Stimulated activated CD8-positive, alpha-beta memory T cell treated with anti-CD3 and anti-CD28 coated beads, Interleukin-7, amount 100 ng/mL, for 4 hours (primary cell): ENCODE measurements around the gene RGS7.

Source experiments
- DNase-seq, 2 donors: peaks; one replicate each; pipeline ENCODE4 v3.0.0-alpha.2; 2020; ENCODE audit warnings: low read depth in 2 of 2

The RGS7 gene

GRCh38 chr1:241356519-241357365 is at the start of gene RGS7:
TSS of gene RGS7 (minus strand) at chr1:241357205.
- DNase-seq = no peak

GRCh38 chr1:241406421-241406820 is 49.4 kb upstream of the RGS7 start:
- DNase-seq = no peak

GRCh38 chr1:241401156-241401555 is 44.2 kb upstream of the RGS7 start:
- DNase-seq = no peak

DNA sequence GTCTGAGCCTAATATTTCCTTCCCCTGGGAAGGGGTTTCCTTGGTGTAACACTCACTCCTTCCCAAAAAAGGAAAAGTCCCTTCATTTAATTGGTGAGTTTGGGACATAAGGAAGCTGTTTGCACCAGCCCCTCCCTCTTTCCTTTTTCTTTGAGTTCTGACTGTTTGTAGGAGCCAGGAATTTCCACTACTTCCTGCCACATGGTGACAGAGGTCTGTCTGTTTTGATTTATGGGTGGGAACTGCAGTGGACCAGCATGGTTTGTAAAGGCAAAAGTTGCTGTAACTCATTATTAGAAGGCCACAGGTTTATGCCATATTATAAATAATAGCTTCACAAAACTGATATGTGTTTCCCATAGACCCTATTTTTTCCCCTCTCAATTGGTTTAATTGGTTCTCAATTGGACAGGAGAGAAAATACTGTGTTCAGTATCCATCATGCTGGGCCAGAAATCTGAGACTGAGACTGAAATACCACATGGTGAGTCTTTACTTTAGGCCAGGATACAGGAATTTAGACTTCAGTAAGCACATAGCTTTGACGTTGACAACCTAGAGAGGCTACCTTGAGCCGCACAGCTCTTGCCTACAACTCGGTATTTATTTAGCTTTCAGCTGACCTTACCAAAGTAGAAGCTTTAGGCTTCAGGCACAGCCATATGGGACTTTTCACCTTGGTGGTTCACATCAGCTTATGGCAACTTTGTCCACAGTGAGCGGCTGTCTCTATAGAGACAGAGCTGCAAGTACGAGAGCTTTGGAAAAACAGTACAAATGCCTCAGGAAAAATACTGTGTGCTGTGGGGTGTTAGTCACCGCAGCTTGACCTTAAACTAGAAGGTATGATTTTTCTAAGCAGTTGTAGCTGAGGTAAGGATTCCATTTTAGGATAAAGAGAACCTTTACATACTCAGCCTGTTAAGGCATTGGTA is 40.0 kb upstream of the RGS7 start:
- DNase-seq = no peak

GRCh38 chr1:241391926-241392710 is 35.1 kb upstream of the RGS7 start:
- no peak for DNase-seq

DNA sequence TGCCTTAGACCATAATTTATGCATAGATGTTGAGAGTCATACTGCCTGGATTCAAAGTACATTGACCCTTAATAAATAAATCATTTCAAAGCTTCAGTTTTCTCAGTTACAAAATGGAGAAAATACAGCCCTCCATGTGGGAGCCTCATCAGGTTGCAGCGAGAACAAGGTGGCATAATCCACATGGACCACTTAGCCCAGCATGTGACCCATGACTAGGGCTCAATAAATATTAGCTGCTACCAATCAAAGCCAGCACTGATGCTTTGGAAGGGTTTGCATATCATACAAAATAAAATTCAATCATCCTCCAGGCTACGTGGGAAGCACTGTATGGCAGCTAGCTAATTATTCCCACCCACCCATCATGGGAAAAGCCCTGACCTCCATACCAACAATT is 33.5 kb upstream of the RGS7 start:
- DNase-seq = no peak

DNA sequence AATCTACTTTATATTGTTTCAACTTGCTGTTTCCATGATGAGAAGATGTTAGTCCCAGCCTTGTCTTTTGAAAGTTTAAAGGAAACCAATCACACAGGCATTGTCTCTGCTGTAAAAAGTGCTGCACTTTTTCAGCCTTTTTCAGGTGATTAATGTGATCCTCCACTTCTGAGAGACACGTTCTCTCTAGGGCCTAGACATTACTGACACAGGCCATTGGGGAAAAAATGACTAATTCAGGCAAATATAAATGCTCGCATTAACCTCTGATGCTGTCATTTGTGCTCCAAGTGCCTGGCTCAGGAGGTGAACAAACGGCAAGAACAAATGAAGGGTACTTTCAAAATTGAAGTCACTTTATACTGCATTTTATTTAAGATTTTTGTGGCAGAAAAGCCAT is 32.4 kb upstream of the RGS7 start:
- DNase-seq = no peak

DNA sequence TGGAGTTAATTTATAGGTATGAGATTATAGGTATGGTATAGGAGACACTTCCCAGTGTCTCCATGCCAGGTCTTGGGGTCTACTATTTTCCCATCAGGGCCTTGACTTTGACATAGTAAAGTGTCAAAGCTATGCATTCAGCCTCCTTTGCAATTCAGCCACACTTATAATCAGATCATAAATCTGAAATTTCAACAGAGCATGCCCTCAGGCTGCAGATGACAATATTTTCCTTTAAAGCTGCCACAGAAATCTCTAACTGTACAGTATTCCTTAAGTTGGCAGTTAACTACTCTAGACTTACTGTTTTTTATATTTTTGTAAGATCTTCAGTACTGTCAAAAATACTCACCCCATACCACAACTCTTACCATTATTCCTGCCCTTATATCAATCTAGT is 30.2 kb upstream of the RGS7 start:
- DNase-seq = no peak

GRCh38 chr1:241376701-241377100 is 19.7 kb upstream of the RGS7 start:
- no peak for DNase-seq

GRCh38 chr1:241375886-241376285 is 18.9 kb upstream of the RGS7 start:
- no peak for DNase-seq

- no peak for DNase-seq
Measured at GRCh38 chr1:241366196-241366595, 9.2 kb upstream of the RGS7 start.

DNA sequence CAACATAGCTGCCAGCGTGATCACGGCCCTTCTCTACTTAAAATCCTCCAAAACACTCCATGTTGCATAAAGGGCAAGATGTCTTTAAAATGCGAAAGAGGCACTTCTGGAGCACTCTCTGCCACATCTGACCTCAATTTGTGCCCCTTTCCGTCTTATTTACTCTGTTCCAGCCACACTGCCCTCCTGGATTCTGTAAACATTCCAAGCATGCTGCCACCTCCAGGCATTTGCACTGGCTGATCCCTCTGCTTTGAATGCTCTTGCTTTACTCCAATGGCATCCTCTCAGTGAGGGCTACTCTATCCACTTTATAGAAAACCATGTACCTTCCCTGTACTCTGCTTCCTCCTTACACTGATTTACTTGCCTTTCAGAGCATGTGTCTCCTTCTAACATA is 5.3 kb upstream of the RGS7 start:
- DNase-seq = no peak

DNA sequence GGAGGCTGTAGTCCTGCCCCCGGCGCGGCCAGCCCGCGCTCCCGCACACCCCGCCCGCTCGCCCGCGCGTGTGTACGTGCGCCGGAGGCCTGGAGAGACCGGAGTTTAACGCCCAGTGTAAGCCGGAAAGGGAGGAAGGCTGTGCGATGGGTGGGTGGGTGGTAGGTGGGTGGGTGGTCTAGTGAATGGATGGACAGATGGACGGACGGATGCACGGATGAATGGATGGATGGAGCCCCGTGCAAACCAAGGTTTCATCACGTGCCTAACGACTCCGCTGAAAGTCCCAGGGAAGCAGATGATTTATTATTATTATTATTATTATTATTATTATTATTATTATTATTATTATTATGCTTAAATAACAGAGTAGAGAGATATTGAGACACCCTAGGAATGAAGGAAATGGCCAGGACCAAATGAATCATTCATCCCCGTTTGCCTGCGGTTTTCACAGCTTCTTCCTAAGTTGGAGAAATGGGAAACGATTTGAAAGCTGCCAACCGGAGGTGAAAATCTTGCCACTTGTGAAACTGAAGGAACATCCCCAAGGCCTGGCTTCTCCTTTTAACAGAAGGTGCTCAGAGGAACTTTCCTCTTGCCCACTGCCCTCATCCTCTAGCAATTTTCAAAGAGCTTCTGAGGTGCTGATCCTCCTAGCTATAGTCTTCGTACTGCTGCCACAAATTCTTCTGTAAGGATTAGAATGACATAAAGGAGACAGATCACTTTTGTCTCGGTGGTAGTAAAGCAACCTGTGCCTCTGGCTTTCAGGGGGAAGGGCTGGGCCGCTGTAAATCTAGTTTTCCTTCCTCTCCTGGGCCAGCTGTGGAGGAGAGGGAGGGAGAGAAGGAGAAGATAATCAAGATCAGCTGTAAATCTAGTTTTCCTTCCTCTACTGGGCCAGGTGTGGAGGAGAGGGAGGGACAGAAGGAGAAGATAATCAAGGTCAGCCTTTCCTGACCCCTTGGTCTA is 648 bp upstream of the RGS7 start:
- no peak for DNase-seq

DNA sequence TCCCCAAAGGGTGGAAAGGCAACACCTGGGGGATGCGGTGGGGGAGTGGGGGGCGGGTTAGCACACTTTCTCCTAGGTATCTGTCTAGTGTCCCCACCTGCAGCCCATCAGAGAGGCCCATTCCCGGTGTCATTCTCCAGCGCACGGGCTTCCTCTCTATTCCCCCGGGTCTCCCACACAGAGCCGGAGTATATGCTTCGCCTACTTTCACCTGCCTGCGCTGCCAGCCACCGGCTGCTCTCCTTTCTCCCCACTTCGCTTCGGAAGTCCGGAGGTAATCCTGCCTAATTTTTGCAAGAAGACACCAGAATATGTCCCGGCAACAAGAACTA is 852 bp downstream of the RGS7 start:
- DNase-seq = no peak

DNA sequence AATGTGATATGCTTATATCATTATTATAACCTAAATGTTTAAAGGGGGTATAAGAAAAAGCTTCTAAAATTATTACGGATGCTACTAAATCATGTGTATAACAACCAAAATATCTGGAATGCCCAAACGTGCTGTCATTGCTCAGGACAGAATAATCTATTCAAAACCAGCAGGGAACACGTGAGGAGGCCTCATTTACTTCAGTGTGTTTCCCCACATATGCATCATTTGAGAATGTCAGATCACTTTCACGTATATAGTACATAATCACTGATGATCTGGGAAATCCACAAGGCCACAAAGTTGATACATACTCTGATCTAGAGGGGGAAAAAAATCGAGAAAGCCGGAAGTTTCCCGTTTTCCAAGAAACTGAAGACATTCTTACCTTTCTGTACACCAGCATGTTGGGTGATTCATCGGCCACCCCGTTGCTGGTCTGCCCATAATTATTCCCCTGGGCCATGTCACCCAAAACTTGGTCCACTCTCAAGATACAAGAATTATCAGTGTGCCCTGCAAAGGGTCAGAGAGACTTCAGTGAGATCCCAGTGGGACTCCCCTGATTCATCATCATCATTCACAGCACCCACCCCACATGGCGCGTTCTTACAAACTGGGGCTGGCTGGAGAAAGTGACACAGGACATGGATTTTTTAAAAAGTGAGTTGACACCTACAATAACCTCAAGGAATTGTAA is 1.5 kb downstream of the RGS7 start:
- no peak for DNase-seq

DNA sequence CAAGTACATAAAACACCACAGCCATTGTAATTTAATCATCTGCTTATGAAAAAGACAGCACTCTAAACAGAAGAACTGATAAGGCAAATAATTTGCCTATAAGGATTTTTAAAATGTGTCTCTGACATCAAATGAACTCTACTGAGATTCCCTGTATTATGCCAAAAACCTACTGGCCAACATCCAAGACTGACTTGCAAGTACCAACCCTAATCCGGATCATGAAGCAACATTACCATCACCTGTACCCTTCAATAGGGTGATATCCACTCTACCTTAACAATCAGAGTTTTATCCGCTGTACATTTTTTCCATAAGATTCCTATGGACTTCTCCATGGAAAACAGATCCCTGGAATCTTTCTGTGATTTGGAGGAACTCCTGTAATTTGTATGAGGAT is 4.6 kb downstream of the RGS7 start:
- no peak for DNase-seq

DNA sequence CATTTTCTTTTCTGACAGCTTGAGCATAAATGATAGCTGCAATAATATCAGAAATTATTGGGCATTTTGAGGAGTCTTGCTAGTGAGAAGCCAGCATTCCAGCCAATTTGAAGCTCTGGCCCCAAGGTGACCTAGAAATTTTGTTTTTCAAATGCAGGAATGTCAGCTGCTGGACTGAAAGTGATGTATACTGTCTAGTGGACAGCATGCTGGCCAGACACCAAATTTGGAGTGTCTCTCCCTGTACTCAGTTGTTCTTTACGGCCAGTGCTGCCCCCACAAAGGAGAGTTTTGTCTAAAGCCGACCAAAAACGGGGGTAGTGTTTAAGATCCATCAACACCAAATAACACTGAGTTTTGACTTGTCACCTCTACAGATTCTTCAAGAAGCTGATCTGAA is 5.2 kb downstream of the RGS7 start:
- DNase-seq = no peak

DNA sequence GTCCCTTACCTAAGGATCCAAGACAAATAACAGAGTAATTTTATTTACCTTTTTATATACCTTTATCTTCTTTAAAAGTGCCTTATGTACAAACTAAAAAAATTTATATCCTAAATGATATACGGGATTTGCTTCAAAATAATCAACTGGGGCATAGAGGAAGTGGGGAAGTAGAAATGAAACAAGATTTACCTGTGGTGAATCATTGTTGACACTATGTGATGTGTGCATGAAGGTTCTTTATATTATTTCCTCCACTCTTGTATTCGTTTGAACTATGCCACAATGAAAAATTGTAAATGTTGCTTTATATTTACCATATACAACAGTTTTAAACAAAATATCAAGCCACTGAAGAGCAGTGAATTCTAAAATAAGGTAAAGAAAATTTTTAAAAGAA is 13.0 kb downstream of the RGS7 start:
- no peak for DNase-seq

- no peak for DNase-seq
Measured at GRCh38 chr1:241336335-241336734, 20.7 kb downstream of the RGS7 start.

DNA sequence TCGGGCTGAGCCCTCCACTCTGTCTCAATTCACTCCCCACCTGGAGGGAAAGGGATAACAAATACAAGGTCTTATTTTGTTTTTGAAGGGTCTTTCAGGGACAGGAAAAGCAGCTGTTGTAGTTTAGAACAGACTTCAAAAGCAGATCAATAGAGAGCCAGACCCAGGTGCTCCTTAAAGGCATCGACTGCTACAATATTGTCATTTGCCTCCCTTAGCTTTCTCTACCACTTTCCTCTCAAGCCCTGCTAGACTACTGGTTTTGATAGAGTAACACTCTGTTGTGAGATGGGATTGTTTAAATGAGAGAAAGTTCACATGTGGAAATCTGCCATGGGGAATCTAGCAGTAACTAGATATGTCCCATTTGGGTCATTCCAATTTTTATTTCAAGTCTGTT is 24.0 kb downstream of the RGS7 start:
- DNase-seq = no peak

DNA sequence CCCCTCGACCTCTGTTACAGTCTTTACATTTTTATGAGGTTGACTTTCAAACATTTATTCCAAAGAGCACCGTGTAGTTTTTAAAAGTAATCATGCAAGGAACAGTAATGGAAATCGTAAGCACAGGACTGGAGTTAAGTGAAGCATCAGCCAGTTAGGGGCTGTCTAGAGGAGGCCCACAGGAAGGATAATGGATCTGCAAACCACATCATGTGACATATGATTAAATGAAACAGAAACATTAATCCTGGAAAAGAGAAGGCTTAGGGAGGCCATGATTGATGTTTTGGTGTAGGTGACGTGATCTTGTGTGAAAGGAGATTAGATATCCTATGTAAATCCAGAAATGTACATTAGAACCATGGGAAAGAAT is 25.0 kb downstream of the RGS7 start:
- DNase-seq = no peak
